MCF 10A (cell line): ENCODE measurements around the gene NOTCH2. TPM values are rescaled to one million over a fixed set of nuclear protein-coding genes. Genes with fewer than 3 reads are reported as not detected.

ENCODE experiments used
- BruUV-seq: library from RNA; stranded (reverse); fragments of 400-500 nt; replicated peaks from 2 replicates; lab custom pipeline; 2021; lab: Mats Ljungman, UMichigan
- CTCF ChIA-PET: fragments of 300-600 bp; sonication (Branson Sonifier 250); formaldehyde crosslinking; extraction: SDS; loops from one replicate; lab custom pipeline; 2021; ENCODE audit warnings: antibody characterized with exemption, inconsistent platforms; lab: Yijun Ruan, JAX
- POLR2A ChIA-PET: fragments of 300-600, 350-650 bp; sonication (Branson Sonifier 250); formaldehyde crosslinking; extraction: SDS; loops from one replicate; lab custom pipeline; 2020; ENCODE audit warnings: antibody characterized with exemption, inconsistent platforms; lab: Yijun Ruan, JAX
- DNase-seq: peaks from one replicate; pipeline ENCODE4 v3.0.0-alpha.2; 2018; ENCODE audit not compliant: unreplicated experiment
- H3K27ac Mint-ChIP-seq: one replicate; pipeline ENCODE4 v1.8.0; 2022; ENCODE audit warnings: mild to moderate bottlenecking, low read depth, mixed read lengths; ENCODE audit not compliant: unreplicated experiment
- H3K27me3 Mint-ChIP-seq: one replicate; pipeline ENCODE4 v1.8.0; 2022; ENCODE audit warnings: mixed read lengths; ENCODE audit not compliant: insufficient read depth, unreplicated experiment
- H3K36me3 Mint-ChIP-seq: one replicate; pipeline ENCODE4 v1.8.0; 2022; ENCODE audit warnings: mild to moderate bottlenecking, moderate library complexity, mixed read lengths; ENCODE audit not compliant: insufficient read depth, unreplicated experiment
- H3K4me1 Mint-ChIP-seq: one replicate; pipeline ENCODE4 v1.8.0; 2022; ENCODE audit warnings: mixed read lengths; ENCODE audit not compliant: insufficient read depth, unreplicated experiment
- H3K4me3 Mint-ChIP-seq: one replicate; pipeline ENCODE4 v1.8.0; 2022; ENCODE audit warnings: mild to moderate bottlenecking, moderate library complexity, mixed read lengths; ENCODE audit not compliant: unreplicated experiment
- H3K9me3 Mint-ChIP-seq: one replicate; pipeline ENCODE4 v1.8.0; 2022; ENCODE audit warnings: mixed read lengths; ENCODE audit not compliant: unreplicated experiment
- CTCF ChIP-seq: fragments of 200-600 bp; IDR thresholded peaks from one replicate; pipeline ENCODE4 v1.8.0; 2022; ENCODE audit warnings: antibody characterized with exemption, mild to moderate bottlenecking; ENCODE audit not compliant: unreplicated experiment
- intact Hi-C: fragments of 100-400 bp; cut with micrococcal nuclease; formaldehyde crosslinking; loops from 2 replicates; pipeline ENCODE4 v1.14.1; 2022
- total RNA-seq: library from RNA; stranded (reverse); gene quantifications from 2 replicates; pipeline ENCODE4 v1.2.3, GENCODE V29; 2022

The NOTCH2 gene
- total RNA-seq, 1 experiment from 2014 or later, result 128 TPM

- H3K36me3 Mint-ChIP-seq, result peaks cover 86% of the 10 kb centered on the region
- intact Hi-C loops, result no loop called here
- peaks cover 9% of the 10 kb centered on the region for H3K4me1 Mint-ChIP-seq
- no peak for DNase-seq
- no peaks in the 10 kb centered on the region for H3K9me3 Mint-ChIP-seq
- ChIA-PET CTCF (interaction anchor here (1.1 to 1.3 kb wide), 2 partner anchors 13 to 70 kb away, joined by 3 read pairs; no protein-coding TSS in a partner anchor), POLR2A (interaction anchor here (0.6 kb wide), 1 partner anchor 10 kb away, joined by 3 read pairs; no protein-coding TSS in a partner anchor)
- H3K27ac Mint-ChIP-seq, result no peak overlapping the region
- H3K27me3 Mint-ChIP-seq, result no peaks in the 10 kb centered on the region
- no TSS peak for BruUV-seq
- H3K4me3 Mint-ChIP-seq, result no peak overlapping the region
- no peak for TF ChIP-seq CTCF
Observed at GRCh38 chr1:119954476-119955422, 114.7 kb downstream of the NOTCH2 start.

- DNase-seq, result no peak
- ChIA-PET CTCF (no interaction called here), POLR2A (interaction anchor here (0.6 kb wide), 1 partner anchor 19 kb away, joined by 3 read pairs; no protein-coding TSS in a partner anchor)
- TF ChIP-seq CTCF, result no peak
- Mint-ChIP-seq H3K27ac (no peak overlapping the region), H3K36me3 (peaks cover 95% of the 10 kb centered on the region), H3K27me3 (no peaks in the 10 kb centered on the region), H3K4me3 (no peak overlapping the region), H3K9me3 (no peaks in the 10 kb centered on the region), H3K4me1 (peaks cover 6% of the 10 kb centered on the region)
- intact Hi-C loops, result no loop called here
- BruUV-seq, result no TSS peak
Observed at GRCh38 chr1:119953266-119953998, 116.0 kb downstream of the NOTCH2 start.

GRCh38 chr1:119952496-119952895 lies 117.0 kb downstream of the NOTCH2 start:
- CTCF ChIA-PET, result interaction anchor here (2.1 kb wide), 1 partner anchor 15 kb away, joined by 10 read pairs; no protein-coding TSS in a partner anchor
- H3K27me3 Mint-ChIP-seq, result no peaks in the 10 kb centered on the region
- no peak for DNase-seq
- peaks cover 95% of the 10 kb centered on the region for H3K36me3 Mint-ChIP-seq
- TF ChIP-seq CTCF, result no peak
- POLR2A ChIA-PET, result interaction anchor here (0.6 kb wide), 1 partner anchor 19 kb away, joined by 3 read pairs; no protein-coding TSS in a partner anchor
- no peak overlapping the region for H3K4me3 Mint-ChIP-seq
- H3K9me3 Mint-ChIP-seq, result no peaks in the 10 kb centered on the region
- H3K27ac Mint-ChIP-seq, result no peak overlapping the region
- no TSS peak for BruUV-seq
- H3K4me1 Mint-ChIP-seq, result peaks cover 3% of the 10 kb centered on the region
- intact Hi-C loops, result no loop called here
